22Rv1 (cell line): ENCODE results near the gene OSBPL3.

Source experiments
- ZFX ChIP-seq: fragments of 450-650 bp; IDR thresholded peaks from 2 replicates; pipeline ENCODE4 v1.6.1; 2017; ENCODE audit warnings: antibody characterized with exemption, borderline replicate concordance
- TF ChIP-seq, protein P1 (sequence below): fragments of 450-650 bp; IDR thresholded peaks from 2 replicates; pipeline ENCODE4 v1.5.1; 2017; ENCODE audit warnings: mild to moderate bottlenecking

DNA sequence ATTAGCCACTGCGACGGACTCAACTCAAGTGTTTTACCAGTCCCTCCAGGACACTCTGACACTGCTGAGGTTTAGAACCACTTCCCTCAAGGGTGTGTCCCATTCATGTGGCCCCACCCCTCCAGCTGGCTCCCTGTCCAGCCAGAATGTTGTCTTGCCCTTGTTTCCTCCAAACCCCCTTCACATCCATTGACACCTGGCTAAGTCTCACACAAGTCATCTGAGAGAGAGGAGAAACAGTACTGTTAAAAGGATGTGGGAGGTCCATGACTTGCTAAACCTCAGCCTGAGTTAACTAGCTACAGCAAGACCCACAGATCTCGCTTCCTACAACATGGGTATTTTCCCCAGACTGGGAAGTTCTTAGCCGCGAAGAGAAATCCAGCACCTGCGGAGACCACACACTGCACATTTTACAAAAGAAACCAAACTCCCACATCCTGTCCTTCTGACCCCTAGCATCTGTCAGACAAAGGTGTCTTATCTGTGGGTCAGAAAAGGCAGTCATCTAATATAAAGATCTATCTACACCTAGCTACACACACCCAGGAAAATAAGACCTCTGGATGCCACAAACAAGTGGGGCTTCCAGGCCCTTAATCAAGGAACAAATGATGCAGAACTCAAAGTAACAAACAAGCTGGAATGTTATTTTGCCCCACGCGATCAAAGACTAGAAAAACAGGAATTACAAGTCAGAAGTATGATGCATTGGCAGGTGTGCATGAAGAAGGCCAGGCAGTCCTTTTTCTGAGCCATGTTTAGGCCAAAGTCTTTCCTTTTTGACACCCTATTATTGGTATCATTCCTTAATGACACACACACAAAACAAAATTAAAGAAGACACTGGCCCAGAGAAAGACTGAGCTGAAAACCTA lies 13.9 kb downstream of the OSBPL3 start:
- TF ChIP-seq, protein P1, sequence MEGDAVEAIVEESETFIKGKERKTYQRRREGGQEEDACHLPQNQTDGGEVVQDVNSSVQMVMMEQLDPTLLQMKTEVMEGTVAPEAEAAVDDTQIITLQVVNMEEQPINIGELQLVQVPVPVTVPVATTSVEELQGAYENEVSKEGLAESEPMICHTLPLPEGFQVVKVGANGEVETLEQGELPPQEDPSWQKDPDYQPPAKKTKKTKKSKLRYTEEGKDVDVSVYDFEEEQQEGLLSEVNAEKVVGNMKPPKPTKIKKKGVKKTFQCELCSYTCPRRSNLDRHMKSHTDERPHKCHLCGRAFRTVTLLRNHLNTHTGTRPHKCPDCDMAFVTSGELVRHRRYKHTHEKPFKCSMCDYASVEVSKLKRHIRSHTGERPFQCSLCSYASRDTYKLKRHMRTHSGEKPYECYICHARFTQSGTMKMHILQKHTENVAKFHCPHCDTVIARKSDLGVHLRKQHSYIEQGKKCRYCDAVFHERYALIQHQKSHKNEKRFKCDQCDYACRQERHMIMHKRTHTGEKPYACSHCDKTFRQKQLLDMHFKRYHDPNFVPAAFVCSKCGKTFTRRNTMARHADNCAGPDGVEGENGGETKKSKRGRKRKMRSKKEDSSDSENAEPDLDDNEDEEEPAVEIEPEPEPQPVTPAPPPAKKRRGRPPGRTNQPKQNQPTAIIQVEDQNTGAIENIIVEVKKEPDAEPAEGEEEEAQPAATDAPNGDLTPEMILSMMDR, result no peak
- no peak for TF ChIP-seq ZFX
